Nephron (organoid): ENCODE measurements around the gene AGTRAP.

Experiments used
- H3K27ac Mint-ChIP-seq, 3 experiments: 2 replicates each; pipeline ENCODE4 v1.8.0; 2020; ENCODE audit warnings: mixed read lengths in 3 of 3, mild to moderate bottlenecking in 2 of 3, moderate library complexity in 1 of 3
- H3K27me3 Mint-ChIP-seq: 2 replicates; pipeline ENCODE4 v1.8.0; 2021; ENCODE audit warnings: low read depth, mild to moderate bottlenecking, moderate library complexity, mixed read lengths
- H3K36me3 Mint-ChIP-seq: 2 replicates; pipeline ENCODE4 v1.8.0; 2020; ENCODE audit warnings: low read depth, mixed read lengths
- H3K4me1 Mint-ChIP-seq: 2 replicates; pipeline ENCODE4 v1.8.0; 2020; ENCODE audit warnings: mixed read lengths
- H3K4me3 Mint-ChIP-seq, 3 experiments: 2 replicates each; pipeline ENCODE4 v1.8.0; 2020; ENCODE audit warnings: mild to moderate bottlenecking in 3 of 3, mixed read lengths in 3 of 3, moderate library complexity in 2 of 3
- H3K9me3 Mint-ChIP-seq: 2 replicates; pipeline ENCODE4 v1.8.0; 2020; ENCODE audit warnings: mixed read lengths
- CTCF ChIP-seq, 3 experiments: fragments of 200-600 bp; sonication (generic); IDR thresholded peaks; one replicate each; pipeline ENCODE4 v1.5.0; 2021; ENCODE audit warnings: antibody characterized with exemption in 3 of 3; ENCODE audit not compliant: unreplicated experiment in 3 of 3

Gene AGTRAP

GRCh38 chr1:11774753-11775152 lies 38.8 kb downstream of the AGTRAP start:
- H3K27ac Mint-ChIP-seq, result no peak overlapping the region
- TF ChIP-seq CTCF (IDR thresholded peaks at IDR 0.05; ENCODE audit: unreplicated experiment in 3 of 3), result no peak
- no peaks in the 10 kb centered on the region for H3K9me3 Mint-ChIP-seq
- H3K27me3 Mint-ChIP-seq, result peaks cover 8% of the 10 kb centered on the region
- H3K4me1 Mint-ChIP-seq, result no peaks in the 10 kb centered on the region
- no peaks in the 10 kb centered on the region for H3K36me3 Mint-ChIP-seq
- no peak overlapping the region for H3K4me3 Mint-ChIP-seq

GRCh38 chr1:11777658-11778322 lies 41.9 kb downstream of the AGTRAP start:
- Mint-ChIP-seq H3K9me3 (no peaks in the 10 kb centered on the region), H3K27me3 (peaks cover 8% of the 10 kb centered on the region), H3K36me3 (no peaks in the 10 kb centered on the region), H3K4me1 (peaks cover under 1% of the 10 kb centered on the region), H3K4me3 (no peak overlapping the region), H3K27ac (no peak overlapping the region)
- no peak for TF ChIP-seq CTCF (IDR thresholded peaks at IDR 0.05; ENCODE audit: unreplicated experiment in 3 of 3)

GRCh38 chr1:11778336-11778735 lies 42.4 kb downstream of the AGTRAP start:
- Mint-ChIP-seq H3K27me3 (peaks cover 8% of the 10 kb centered on the region), H3K9me3 (no peaks in the 10 kb centered on the region), H3K36me3 (no peaks in the 10 kb centered on the region), H3K27ac (no peak overlapping the region), H3K4me1 (peaks cover 4% of the 10 kb centered on the region), H3K4me3 (no peak overlapping the region)
- TF ChIP-seq CTCF (IDR thresholded peaks at IDR 0.05; ENCODE audit: unreplicated experiment in 3 of 3), result no peak

- H3K27me3 Mint-ChIP-seq, result peaks cover 8% of the 10 kb centered on the region
- TF ChIP-seq CTCF (IDR thresholded peaks at IDR 0.05; ENCODE audit: unreplicated experiment in 3 of 3), result no peak
- no peak overlapping the region for H3K4me3 Mint-ChIP-seq
- no peaks in the 10 kb centered on the region for H3K36me3 Mint-ChIP-seq
- H3K27ac Mint-ChIP-seq, result no peak overlapping the region
- H3K4me1 Mint-ChIP-seq, result peaks cover 4% of the 10 kb centered on the region
- H3K9me3 Mint-ChIP-seq, result no peaks in the 10 kb centered on the region
Observed at GRCh38 chr1:11778844-11779623, 43.1 kb downstream of the AGTRAP start.

- Mint-ChIP-seq H3K9me3 (no peaks in the 10 kb centered on the region), H3K4me1 (peaks cover 4% of the 10 kb centered on the region), H3K27me3 (peaks cover 8% of the 10 kb centered on the region), H3K27ac (no peak overlapping the region), H3K4me3 (no peak overlapping the region), H3K36me3 (no peaks in the 10 kb centered on the region)
- no peak for TF ChIP-seq CTCF (IDR thresholded peaks at IDR 0.05; ENCODE audit: unreplicated experiment in 3 of 3)
Observed at GRCh38 chr1:11779715-11780379, 43.9 kb downstream of the AGTRAP start.
